OCI-LY1 (cell line): ENCODE results near the gene NAA80.

Experiments
- EZH2 ChIP-seq: fragments of 200-600 bp; sonication (generic), shearing (Covaris generic); IDR thresholded peaks from 2 replicates; pipeline ENCODE4 v1.8.0; 2017; ENCODE audit warnings: borderline replicate concordance, mixed run types, mild to moderate bottlenecking, antibody characterized with exemption, low read length, moderate library complexity, mixed read lengths
- TF ChIP-seq, protein P1 (sequence below): fragments of 200-600 bp; sonication (generic), shearing (Covaris generic); IDR thresholded peaks from 2 replicates; pipeline ENCODE4 v1.5.1; 2017; ENCODE audit warnings: mild to moderate bottlenecking, antibody characterized with exemption, low read length, moderate library complexity, mixed read lengths

DNA sequence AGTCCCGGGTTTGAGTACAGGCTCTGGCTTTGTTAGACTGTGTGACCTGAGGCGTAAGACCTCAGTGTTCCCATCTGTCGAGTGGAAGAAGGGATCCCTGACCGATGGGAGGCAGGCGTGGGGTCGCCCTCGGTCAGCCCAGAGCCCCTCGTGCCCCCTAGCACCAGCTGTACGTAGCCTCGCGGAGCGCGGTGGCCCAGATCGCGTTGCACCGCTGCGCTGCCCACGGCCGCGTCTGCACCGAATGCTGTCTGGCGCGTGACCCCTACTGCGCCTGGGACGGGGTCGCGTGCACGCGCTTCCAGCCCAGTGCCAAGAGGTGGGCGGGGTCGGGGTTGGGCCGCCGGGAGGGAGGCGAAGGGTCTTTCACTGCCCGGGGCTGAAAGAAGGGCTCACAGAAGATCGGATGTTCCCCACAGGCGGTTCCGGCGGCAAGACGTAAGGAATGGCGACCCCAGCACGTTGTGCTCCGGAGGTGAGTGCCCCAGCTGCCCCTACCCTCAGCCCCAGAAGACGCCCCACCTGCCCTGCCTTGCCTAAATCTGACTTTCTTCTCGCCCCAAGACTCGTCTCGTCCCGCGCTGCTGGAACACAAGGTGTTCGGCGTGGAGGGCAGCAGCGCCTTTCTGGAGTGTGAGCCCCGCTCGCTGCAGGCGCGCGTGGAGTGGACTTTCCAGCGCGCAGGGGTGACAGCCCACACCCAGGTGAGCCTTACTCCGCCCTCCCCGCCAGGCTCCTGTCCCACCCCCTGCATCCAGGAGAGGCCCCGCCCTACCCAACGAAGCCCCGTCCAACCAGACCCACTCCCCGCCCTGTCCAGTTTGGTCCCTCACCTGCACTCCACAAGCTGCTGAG is 23.8 kb downstream of the NAA80 start:
- TF ChIP-seq, protein P1, sequence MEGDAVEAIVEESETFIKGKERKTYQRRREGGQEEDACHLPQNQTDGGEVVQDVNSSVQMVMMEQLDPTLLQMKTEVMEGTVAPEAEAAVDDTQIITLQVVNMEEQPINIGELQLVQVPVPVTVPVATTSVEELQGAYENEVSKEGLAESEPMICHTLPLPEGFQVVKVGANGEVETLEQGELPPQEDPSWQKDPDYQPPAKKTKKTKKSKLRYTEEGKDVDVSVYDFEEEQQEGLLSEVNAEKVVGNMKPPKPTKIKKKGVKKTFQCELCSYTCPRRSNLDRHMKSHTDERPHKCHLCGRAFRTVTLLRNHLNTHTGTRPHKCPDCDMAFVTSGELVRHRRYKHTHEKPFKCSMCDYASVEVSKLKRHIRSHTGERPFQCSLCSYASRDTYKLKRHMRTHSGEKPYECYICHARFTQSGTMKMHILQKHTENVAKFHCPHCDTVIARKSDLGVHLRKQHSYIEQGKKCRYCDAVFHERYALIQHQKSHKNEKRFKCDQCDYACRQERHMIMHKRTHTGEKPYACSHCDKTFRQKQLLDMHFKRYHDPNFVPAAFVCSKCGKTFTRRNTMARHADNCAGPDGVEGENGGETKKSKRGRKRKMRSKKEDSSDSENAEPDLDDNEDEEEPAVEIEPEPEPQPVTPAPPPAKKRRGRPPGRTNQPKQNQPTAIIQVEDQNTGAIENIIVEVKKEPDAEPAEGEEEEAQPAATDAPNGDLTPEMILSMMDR: no peak
- no peak for TF ChIP-seq EZH2
